Adipocyte (in vitro differentiated cells): ENCODE results near the gene XCR1.

Source experiments
- DNase-seq: peaks from one replicate; pipeline ENCODE4 v3.0.0-alpha.2; 2015; ENCODE audit warnings: low read depth
- H3K27me3 ChIP-seq: replicated peaks from 2 replicates; pipeline ENCODE4 v1.7.0; 2013; ENCODE audit warnings: mild to moderate bottlenecking, low read length, moderate library complexity; ENCODE audit not compliant: control insufficient read depth, insufficient read depth
- H3K36me3 ChIP-seq: 2 replicates; pipeline ENCODE4 v1.7.0; 2013; ENCODE audit warnings: low read length, mild to moderate bottlenecking, moderate library complexity; ENCODE audit not compliant: control insufficient read depth, insufficient read depth, severe bottlenecking
- H3K4me1 ChIP-seq: 2 replicates; pipeline ENCODE4 v1.7.0; 2013; ENCODE audit warnings: mild to moderate bottlenecking, low read length, moderate library complexity; ENCODE audit not compliant: control insufficient read depth, insufficient read depth
- H3K4me3 ChIP-seq: 2 replicates; pipeline ENCODE4 v1.7.0; 2013; ENCODE audit warnings: mild to moderate bottlenecking, low read length, moderate library complexity
- H3K9ac ChIP-seq: 2 replicates; pipeline ENCODE4 v1.7.0; 2013; ENCODE audit warnings: mild to moderate bottlenecking, low read length, moderate library complexity
- H3K9me3 ChIP-seq: 2 replicates; pipeline ENCODE4 v1.7.0; 2013; ENCODE audit warnings: mild to moderate bottlenecking, low read length, moderate library complexity; ENCODE audit not compliant: control insufficient read depth

XCR1 gene

DNA sequence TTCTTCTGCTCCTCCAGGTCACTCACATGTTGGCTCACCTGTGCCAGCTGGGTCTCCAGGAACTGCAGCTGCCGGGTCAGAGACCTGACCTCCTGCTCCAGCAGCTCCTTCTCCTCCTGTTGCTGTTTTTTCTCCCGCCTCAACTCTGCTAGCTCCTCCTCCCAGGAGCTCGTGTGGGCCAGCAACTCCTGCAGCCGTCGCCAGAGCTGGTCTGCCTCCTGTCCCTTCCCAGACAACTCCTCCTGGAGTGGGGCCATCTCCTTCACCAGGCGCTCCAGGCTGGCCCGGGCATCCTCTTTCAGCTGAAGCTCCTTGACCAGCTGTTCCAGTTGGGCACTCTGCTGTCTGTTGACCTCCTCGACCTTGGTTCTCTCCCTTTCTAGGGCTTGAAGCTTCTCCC lies 59.6 kb downstream of the XCR1 start:
- Histone ChIP-seq H3K4me3 (no peak overlapping the region), H3K27me3 (no peaks in the 10 kb centered on the region), H3K9ac (no peak overlapping the region), H3K9me3 (no peaks in the 10 kb centered on the region), H3K4me1 (peaks cover 9% of the 10 kb centered on the region), H3K36me3 (peaks cover 69% of the 10 kb centered on the region)
- no peak for DNase-seq
